OCI-LY7 (cell line): ENCODE measurements around the gene MYO1C. TPM values are rescaled to one million over a fixed set of nuclear protein-coding genes. Genes with fewer than 3 reads are reported as not detected.
A peak's percentile ranks its signal among the peaks of the same experiment; 100 is the strongest.
"Not testable (repeated sequence)": the region's sequence is repeated elsewhere in the genome, so short reads cannot be mapped to it uniquely, and the experiment has no call there.

Source experiments
- BruUV-seq: library from RNA; stranded (reverse); fragments of 400-500 nt; replicated peaks from 2 replicates; lab custom pipeline; 2021; lab: Mats Ljungman, UMichigan
- CTCF ChIA-PET: fragments of 300-600 bp; sonication (Branson Sonifier 250); formaldehyde crosslinking; loops from one replicate; lab custom pipeline; 2022; ENCODE audit warnings: antibody characterized with exemption; ENCODE audit not compliant: unreplicated experiment; lab: Charles Lee
- POLR2A ChIA-PET: fragments of 300-600 bp; sonication (Branson Sonifier 250); formaldehyde crosslinking; loops from one replicate; lab custom pipeline; 2022; ENCODE audit warnings: antibody characterized with exemption; lab: Charles Lee
- DNase-seq: peaks from one replicate; pipeline ENCODE4 v3.0.0-alpha.2; 2015; ENCODE audit warnings: low spot score
- H2AFZ ChIP-seq: fragments of 200-600 bp; sonication (generic), shearing (Covaris generic); 2 replicates; pipeline ENCODE4 v1.6.1; 2014; ENCODE audit warnings: mild to moderate bottlenecking, antibody characterized with exemption, low read length, moderate library complexity
- H3K27ac ChIP-seq: fragments of 200-600 bp; sonication (generic); 2 replicates; pipeline ENCODE4 v1.5.1; 2014; ENCODE audit warnings: mixed run types, low read depth, mild to moderate bottlenecking, moderate library complexity, low read length, inconsistent platforms; ENCODE audit not compliant: poor library complexity, severe bottlenecking
- H3K36me3 ChIP-seq: fragments of 200-600 bp; sonication (generic); 2 replicates; pipeline ENCODE4 v1.6.1; 2014; ENCODE audit warnings: mild to moderate bottlenecking, antibody characterized with exemption, low read length, moderate library complexity, mixed read lengths; ENCODE audit not compliant: insufficient read depth
- H3K4me1 ChIP-seq: fragments of 200-600 bp; sonication (generic); 2 replicates; pipeline ENCODE4 v1.5.1; 2014; ENCODE audit warnings: mild to moderate bottlenecking, low read length; ENCODE audit not compliant: insufficient read depth, poor library complexity, severe bottlenecking
- H3K4me2 ChIP-seq: fragments of 200-600 bp; sonication (generic); 2 replicates; pipeline ENCODE4 v1.6.1; 2014; ENCODE audit warnings: mild to moderate bottlenecking, low read length
- H3K4me3 ChIP-seq: fragments of 200-600 bp; sonication (generic); 2 replicates; pipeline ENCODE4 v1.5.1; 2014; ENCODE audit warnings: mild to moderate bottlenecking, low read depth, low read length; ENCODE audit not compliant: poor library complexity, severe bottlenecking
- H3K79me2 ChIP-seq: fragments of 200-600 bp; sonication (generic); 2 replicates; pipeline ENCODE4 v1.6.1; 2016; ENCODE audit warnings: low read depth, mild to moderate bottlenecking, low read length, moderate library complexity, mixed read lengths; ENCODE audit not compliant: insufficient read depth
- H3K9me2 ChIP-seq: fragments of 200-600 bp; sonication (generic); 2 replicates; pipeline ENCODE4 v1.6.1; 2016; ENCODE audit warnings: mild to moderate bottlenecking, low read length, mixed read lengths; ENCODE audit not compliant: insufficient read depth
- H3K9me3 ChIP-seq: fragments of 200-600 bp; sonication (generic); 2 replicates; pipeline ENCODE4 v1.6.1; 2014; ENCODE audit warnings: mild to moderate bottlenecking, mixed run types, low read length, mixed read lengths
- H4K20me1 ChIP-seq: fragments of 200-600 bp; sonication (generic); 2 replicates; pipeline ENCODE4 v1.6.1; 2014; ENCODE audit warnings: mild to moderate bottlenecking, antibody characterized with exemption, low read length, moderate library complexity, mixed read lengths; ENCODE audit not compliant: insufficient read depth
- CTCF ChIP-seq: fragments of 200-600 bp; sonication (generic); conservative IDR thresholded peaks from 2 replicates; pipeline ENCODE4 v1.5.1; 2014; ENCODE audit warnings: mild to moderate bottlenecking, antibody characterized with exemption, low read length, moderate library complexity, mixed read lengths
- EZH2phosphoT487 ChIP-seq: fragments of 200-600 bp; sonication (generic); IDR thresholded peaks from 2 replicates; pipeline ENCODE4 v1.6.1; 2018; ENCODE audit warnings: low read depth, borderline replicate concordance, mild to moderate bottlenecking, mixed run types, antibody characterized with exemption, low read length, moderate library complexity, mixed read lengths
- intact Hi-C: fragments of 100-400 bp; cut with micrococcal nuclease; formaldehyde crosslinking; loops from one replicate; pipeline ENCODE4 v1.10.0; 2022; ENCODE audit not compliant: unreplicated experiment
- total RNA-seq, 2 experiments: library from RNA; depleted of rRNA in 1 of 2; stranded (reverse); fragments of >200 nt in 1 of 2; shearing (Covaris generic) in 1 of 2; gene quantifications; 2 replicates each; pipeline ENCODE4 v1.2.3, GENCODE V29; 2014 to 2022

The MYO1C gene
- total RNA-seq, 2 experiments from 2014 or later = 17.2 to 74.4 TPM

GRCh38 chr17:1532836-1533602, 40.5 kb upstream of the MYO1C start:
- no peak overlapping the region for H3K4me2 ChIP-seq
- no peak overlapping the region for H2AFZ ChIP-seq
- DNase-seq = peak; percentile 58
- intact Hi-C loops = loop anchor here (5.0 kb wide), 1 partner anchor 256 kb away; the partner anchor contains the start of gene TRARG1
- TF ChIP-seq EZH2phosphoT487 = no peak
- TF ChIP-seq CTCF = peak; percentile 76
- H3K4me1 ChIP-seq = peaks cover 10% of the 10 kb centered on the region
- no peaks in the 10 kb centered on the region for H3K79me2 ChIP-seq
- no peak overlapping the region for H3K4me3 ChIP-seq
- ChIA-PET CTCF (interaction anchor here (0.6 to 1.4 kb wide), 4 partner anchors 17 to 170 kb away, joined by 3 to 5 read pairs (median 3); no protein-coding TSS in a partner anchor), POLR2A (interaction anchor here (0.6 to 1.2 kb wide), 3 partner anchors 21 to 233 kb away, joined by 3 to 5 read pairs (median 3); no protein-coding TSS in a partner anchor)
- no peaks in the 10 kb centered on the region for H3K9me3 ChIP-seq
- H3K9me2 ChIP-seq = no peaks in the 10 kb centered on the region
- no peak overlapping the region for H3K27ac ChIP-seq
- no peaks in the 10 kb centered on the region for H4K20me1 ChIP-seq
- BruUV-seq = no TSS peak
- H3K36me3 ChIP-seq = peaks cover 68% of the 10 kb centered on the region

- no peaks in the 10 kb centered on the region for H3K9me2 ChIP-seq
- peaks cover 10% of the 10 kb centered on the region for H3K4me1 ChIP-seq
- H3K79me2 ChIP-seq = no peaks in the 10 kb centered on the region
- H3K36me3 ChIP-seq = peaks cover 66% of the 10 kb centered on the region
- POLR2A ChIA-PET = interaction anchor here (0.7 kb wide), 1 partner anchor 135 kb away, joined by 4 read pairs; no protein-coding TSS in a partner anchor
- H3K4me3 ChIP-seq = no peak overlapping the region
- H3K9me3 ChIP-seq = no peaks in the 10 kb centered on the region
- BruUV-seq = no TSS peak
- H2AFZ ChIP-seq = no peak overlapping the region
- TF ChIP-seq EZH2phosphoT487 (no peak), CTCF (no peak)
- CTCF ChIA-PET = no interaction called here
- no peak overlapping the region for H3K4me2 ChIP-seq
- no peak overlapping the region for H3K27ac ChIP-seq
- peak; percentile 23 for DNase-seq
- H4K20me1 ChIP-seq = no peaks in the 10 kb centered on the region
- intact Hi-C loops = loop anchor here (5.0 kb wide), 1 partner anchor 253 kb away; the partner anchor contains the start of gene TRARG1
Observed at GRCh38 chr17:1529863-1530262, 37.4 kb upstream of the MYO1C start.

GRCh38 chr17:1526876-1527275, 34.4 kb upstream of the MYO1C start:
- intact Hi-C loops = not testable (repeated sequence)

More at GRCh38 chr17:1526876-1527275, 34.4 kb upstream of the MYO1C start:
- H3K9me3 ChIP-seq, H4K20me1 ChIP-seq, H3K9me2 ChIP-seq, CTCF ChIA-PET, DNase-seq, H3K4me3 ChIP-seq, H3K79me2 ChIP-seq, POLR2A ChIA-PET, H3K4me2 ChIP-seq, H3K27ac ChIP-seq, H2AFZ ChIP-seq, BruUV-seq: not testable (repeated sequence)
- Histone ChIP-seq H3K4me1 (peaks cover 10% of the 10 kb centered on the region), H3K36me3 (peaks cover 42% of the 10 kb centered on the region)
